Fibroblast of skin of left quadriceps (primary cell): Measurements from ENCODE around the gene AMER2.

Experiments used
- DNase-seq, 2 experiments: peaks; one replicate each; pipeline ENCODE4 v3.0.0-alpha.2; 2013; ENCODE audit warnings: low read depth in 2 of 2

AMER2 gene

GRCh38 chr13:25171517-25172302 lies at the start of gene AMER2:
Gene AMER2 (minus strand): TSS chr13:25172288. CDS start chr13:25171619, 669 bp downstream.
- DNase-seq: no peak

DNA sequence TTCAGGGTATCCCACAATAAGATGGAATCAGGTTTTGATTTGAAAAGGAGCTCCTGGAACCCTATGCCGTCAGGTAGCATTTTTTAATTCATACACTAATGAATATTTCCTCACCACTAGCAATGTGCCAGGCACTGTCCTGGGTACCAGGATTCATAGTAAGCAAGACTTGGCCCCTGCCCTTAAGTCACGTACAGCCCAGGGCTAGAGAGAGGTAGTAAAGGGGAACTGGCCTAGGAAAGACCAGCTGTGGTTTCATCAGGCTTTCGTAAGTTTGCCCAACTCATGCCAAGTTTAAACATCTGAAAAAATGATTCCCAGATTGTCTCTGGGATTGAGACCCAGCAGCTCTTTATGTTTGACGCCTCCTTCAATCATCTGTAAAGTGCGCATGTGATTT lies 45.9 kb upstream of the AMER2 start:
- no peak for DNase-seq

DNA sequence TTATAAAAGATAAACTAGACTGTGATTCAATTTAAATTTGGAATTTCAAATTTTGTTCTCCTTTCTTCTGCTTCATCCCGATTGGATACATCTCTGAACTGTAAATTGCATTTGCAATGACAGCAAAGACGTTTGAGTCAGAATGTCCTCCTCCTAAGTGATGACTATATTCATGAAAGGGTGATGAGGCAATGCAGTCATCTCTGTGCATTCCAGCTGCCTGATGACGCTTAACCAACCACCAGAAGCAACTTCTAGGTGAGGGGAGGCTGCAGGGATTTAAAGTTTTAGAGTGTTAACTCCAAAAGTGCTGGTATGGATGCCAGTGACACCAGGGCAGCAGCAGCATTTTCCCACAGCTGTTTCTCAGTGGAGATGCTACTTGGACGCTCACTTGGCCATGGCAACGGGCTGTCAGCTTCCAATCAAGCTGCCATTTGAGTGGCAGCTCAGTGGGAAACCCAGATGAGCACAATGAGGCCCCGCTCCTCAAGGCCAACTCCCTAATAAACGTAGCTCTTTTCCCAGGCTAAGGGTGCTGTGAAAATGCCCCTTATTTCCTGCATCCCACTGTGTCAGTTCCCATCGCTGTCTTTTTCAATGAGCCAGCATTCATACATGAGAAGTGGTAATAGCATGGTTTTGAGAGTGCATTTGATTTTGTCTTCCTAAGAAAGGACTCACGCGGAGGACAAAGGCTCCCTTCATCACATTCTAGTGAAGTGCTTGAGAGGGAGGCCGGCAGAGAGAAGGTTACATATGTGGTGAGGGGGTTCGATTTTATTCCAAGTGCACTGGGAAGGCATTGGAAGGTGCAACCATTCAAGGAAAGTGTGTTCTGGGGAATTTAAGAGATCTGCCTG lies 45.2 kb upstream of the AMER2 start:
- DNase-seq: no peak

DNA sequence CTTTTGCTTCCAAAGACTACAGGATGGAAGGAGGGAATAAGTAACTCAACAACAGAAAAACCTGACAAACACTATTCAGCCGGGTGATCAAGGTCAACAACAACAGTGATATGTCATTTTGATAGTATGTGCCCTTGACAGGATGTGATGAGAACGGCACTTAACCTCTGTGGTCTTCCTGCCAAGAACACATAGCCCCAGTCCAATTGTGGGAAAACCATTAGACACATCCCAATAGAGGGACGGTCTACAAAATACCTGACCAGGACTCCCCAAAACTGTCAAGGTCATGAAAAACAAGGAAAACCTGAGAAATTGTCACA lies 43.1 kb upstream of the AMER2 start:
- DNase-seq: no peak

GRCh38 chr13:25214491-25215252 lies 42.6 kb upstream of the AMER2 start:
- DNase-seq: no peak

- DNase-seq: no peak
These were observed 41.6 kb upstream of the AMER2 start for GRCh38 chr13:25213715-25214114.

GRCh38 chr13:25210842-25211569 lies 38.9 kb upstream of the AMER2 start:
- DNase-seq: no peak

- no peak for DNase-seq
These were observed 35.3 kb upstream of the AMER2 start for GRCh38 chr13:25207291-25207810.

GRCh38 chr13:25204863-25205262 lies 32.8 kb upstream of the AMER2 start:
- no peak for DNase-seq

GRCh38 chr13:25203127-25203740 lies 31.1 kb upstream of the AMER2 start:
- no peak for DNase-seq

- DNase-seq: no peak
These were observed 28.7 kb upstream of the AMER2 start for GRCh38 chr13:25200783-25201182.

- no peak for DNase-seq
These were observed 26.6 kb upstream of the AMER2 start for GRCh38 chr13:25198647-25199046.

GRCh38 chr13:25196971-25197370 lies 24.9 kb upstream of the AMER2 start:
- no peak for DNase-seq

- DNase-seq: no peak
These were observed 20.8 kb upstream of the AMER2 start for GRCh38 chr13:25192936-25193335.

- no peak for DNase-seq
These were observed 20.4 kb upstream of the AMER2 start for GRCh38 chr13:25192489-25192888.

- DNase-seq: no peak
These were observed 20.0 kb upstream of the AMER2 start for GRCh38 chr13:25192052-25192451.

DNA sequence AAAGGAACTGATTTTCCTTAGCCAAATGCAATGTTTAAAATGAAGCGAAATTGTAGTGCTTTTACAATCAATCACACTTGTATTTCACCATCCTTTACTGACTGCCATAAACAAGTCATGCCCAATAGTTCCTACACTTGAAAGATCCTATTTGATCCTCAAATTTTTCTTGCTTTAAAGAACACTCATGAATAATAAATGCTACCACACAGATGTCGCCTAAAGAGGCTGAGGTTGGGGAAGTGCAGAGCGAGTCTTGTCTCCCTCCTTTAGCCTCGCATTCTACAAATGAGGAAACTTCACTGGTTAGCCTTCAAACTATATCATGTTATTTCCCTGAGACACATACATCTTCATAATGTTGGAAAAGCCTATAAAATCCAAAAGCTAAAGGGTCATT lies 18.7 kb upstream of the AMER2 start:
- no peak for DNase-seq

DNA sequence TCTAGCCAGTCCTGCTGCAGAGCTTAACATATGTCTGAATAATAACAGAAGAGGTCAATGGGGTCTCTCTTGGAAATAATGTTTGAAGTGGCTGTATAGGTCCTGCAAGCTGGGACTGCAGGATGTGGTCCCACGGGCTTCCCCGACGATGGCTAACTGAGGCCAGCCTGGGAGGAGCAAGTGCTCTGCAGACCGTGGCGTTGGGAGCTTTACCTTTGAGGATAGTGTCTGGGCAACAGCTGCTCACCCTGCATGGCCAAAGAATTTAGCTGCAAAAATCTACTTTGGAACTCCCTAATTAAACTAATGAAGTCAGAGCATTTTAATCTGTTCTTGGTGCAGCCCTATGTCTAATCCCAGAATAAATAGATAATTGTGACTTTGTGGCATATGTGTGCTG lies 18.2 kb upstream of the AMER2 start:
- no peak for DNase-seq

DNA sequence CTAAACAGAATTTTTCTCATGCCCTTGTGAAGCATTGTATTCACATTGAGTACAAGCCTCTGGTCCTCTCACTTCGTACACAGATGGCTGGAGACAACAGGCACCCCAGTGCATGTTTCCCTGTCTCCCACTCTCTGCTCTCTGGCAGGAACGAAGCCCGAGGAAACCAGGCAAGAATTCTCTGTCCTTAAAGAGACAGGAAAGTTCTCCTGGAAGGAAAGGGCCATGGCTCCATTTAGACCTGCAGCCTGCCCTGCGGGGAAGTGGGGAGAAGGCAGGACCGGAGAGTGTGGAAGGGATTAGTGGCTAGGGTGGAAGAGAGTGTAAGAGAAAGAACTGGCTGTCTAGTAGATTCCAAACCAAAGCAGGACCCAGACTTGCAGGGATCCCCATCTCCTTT lies 15.5 kb upstream of the AMER2 start:
- no peak for DNase-seq

DNA sequence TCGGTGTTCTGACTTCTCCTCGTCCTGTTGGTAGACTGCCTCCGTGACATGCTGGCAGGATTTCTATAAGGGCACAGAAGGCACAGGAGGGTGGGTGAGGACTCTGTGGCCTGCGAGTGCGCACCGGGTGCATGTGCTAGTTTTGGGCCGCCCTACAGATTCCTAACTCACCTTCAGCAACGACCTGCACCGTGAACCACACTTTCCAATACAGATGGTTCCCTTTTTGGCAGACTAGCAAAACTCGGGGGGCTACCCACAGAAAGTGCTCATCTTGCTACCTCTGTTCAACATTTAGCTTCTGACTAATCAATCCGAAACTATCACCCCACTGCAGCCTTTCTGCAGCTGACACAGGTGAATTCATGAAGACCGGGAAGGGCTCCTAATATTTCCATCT lies 14.1 kb upstream of the AMER2 start:
- DNase-seq: no peak

DNA sequence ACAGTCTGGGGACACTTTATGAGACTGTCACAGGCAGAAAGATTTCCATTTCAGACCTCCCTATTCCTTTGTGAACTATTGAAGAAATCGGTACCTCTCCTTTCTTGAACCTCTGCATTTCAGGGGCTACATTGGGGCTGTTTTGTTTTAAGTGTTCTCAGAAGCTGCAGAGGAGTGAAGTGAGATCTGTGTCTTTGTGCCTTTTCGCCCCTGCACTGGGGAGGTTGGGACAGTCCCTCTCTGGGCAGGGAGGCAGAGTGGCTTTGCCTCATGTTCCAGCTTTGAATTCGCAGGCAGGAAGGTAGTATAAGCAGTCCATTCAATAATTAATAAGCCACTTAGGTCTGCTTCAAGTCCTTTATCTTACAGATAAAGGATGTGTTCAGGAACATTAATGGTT lies 9.5 kb upstream of the AMER2 start:
- DNase-seq: no peak
